GM12891 (cell line): ENCODE data around the gene CMIP.

Experiments used
- DNase-seq: peaks from one replicate; pipeline ENCODE4 v3.0.0; 2011; ENCODE audit warnings: low spot score; ENCODE audit not compliant: insufficient read length
- FAIRE-seq: peaks from 2 replicates; lab custom pipeline; 2011; peaks lifted over from hg19 to GRCh38; lab: Jason Lieb, UNC
- PAX5 ChIP-seq: IDR thresholded peaks from 2 replicates; pipeline ENCODE4 v1.6.1; 2011; ENCODE audit warnings: low read length, moderate library complexity, mild to moderate bottlenecking; ENCODE audit not compliant: insufficient read depth, severe bottlenecking
- POLR2A ChIP-seq: IDR thresholded peaks from 2 replicates; pipeline ENCODE4 v1.6.1; 2011; ENCODE audit warnings: low read depth, low read length, control low read depth
- POLR2AphosphoS5 ChIP-seq: IDR thresholded peaks from 2 replicates; pipeline ENCODE4 v1.6.1; 2011; ENCODE audit warnings: low read depth, low read length, control low read depth
- POU2F2 ChIP-seq: IDR thresholded peaks from 2 replicates; pipeline ENCODE4 v1.6.1; 2011; ENCODE audit warnings: low read depth, mild to moderate bottlenecking, control low read depth, low read length, moderate library complexity
- SPI1 ChIP-seq: IDR thresholded peaks from 2 replicates; pipeline ENCODE4 v1.6.1; 2011; ENCODE audit warnings: low read depth, low read length, control low read depth
- TAF1 ChIP-seq: IDR thresholded peaks from 2 replicates; pipeline ENCODE4 v1.6.1; 2011; ENCODE audit warnings: low read depth, low read length, control low read depth

The CMIP gene

GRCh38 chr16:81713295-81713772, 268.7 kb downstream of the CMIP start:
- TF ChIP-seq PAX5 (no peak), SPI1 (no peak), POU2F2 (no peak), TAF1 (no peak), POLR2AphosphoS5 (no peak), POLR2A (no peak)
- FAIRE-seq = no peak
- no peak for DNase-seq

DNA sequence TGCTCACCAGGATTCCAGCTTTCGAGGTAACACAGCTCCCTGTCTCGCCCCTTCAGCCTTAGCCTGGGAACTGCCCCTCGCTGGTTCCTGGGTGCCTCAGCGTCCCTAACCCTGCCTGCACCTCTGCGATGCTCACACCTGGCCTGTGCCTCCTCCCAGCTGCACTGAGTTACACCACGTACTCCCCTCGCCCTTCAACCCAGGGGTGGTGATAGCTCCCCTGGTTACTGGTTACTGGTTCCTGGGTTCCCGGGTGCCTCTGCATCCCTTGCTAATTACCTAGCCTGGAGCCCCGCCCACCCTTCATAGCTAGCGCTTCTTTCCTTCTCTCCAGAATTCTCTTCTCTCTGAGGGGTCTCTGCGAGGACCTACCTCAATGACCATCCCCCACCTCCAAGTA, 269.2 kb downstream of the CMIP start:
- TF ChIP-seq TAF1 = no peak
- TF ChIP-seq POLR2AphosphoS5 = no peak
- no peak for TF ChIP-seq POLR2A
- TF ChIP-seq SPI1 = no peak
- no peak for TF ChIP-seq PAX5
- no peak for TF ChIP-seq POU2F2
- DNase-seq (no peak), FAIRE-seq (no peak)

DNA sequence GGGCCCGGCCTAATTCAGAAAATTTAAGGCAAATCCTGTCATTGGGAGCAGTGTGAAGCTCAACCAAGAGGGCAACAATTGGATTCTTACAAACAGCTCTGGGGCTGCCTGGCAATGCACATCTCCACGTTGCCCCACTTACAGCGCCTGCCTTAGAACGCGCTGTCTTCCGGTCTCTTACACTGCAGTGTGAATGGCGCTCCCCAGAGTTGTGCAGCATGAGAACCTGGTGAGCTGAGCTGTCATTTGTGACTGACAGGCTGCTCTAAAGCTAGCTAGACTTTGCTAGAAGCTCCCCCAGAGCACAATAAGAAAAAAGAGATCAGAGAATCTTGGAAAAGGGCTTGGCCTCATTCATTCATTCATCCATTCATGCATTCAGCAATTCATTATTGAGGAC, 270.0 kb downstream of the CMIP start:
- no peak for DNase-seq
- FAIRE-seq = no peak
- TF ChIP-seq PAX5 = no peak
- no peak for TF ChIP-seq POLR2A
- no peak for TF ChIP-seq TAF1
- TF ChIP-seq SPI1 = no peak
- no peak for TF ChIP-seq POU2F2
- TF ChIP-seq POLR2AphosphoS5 = no peak

DNA sequence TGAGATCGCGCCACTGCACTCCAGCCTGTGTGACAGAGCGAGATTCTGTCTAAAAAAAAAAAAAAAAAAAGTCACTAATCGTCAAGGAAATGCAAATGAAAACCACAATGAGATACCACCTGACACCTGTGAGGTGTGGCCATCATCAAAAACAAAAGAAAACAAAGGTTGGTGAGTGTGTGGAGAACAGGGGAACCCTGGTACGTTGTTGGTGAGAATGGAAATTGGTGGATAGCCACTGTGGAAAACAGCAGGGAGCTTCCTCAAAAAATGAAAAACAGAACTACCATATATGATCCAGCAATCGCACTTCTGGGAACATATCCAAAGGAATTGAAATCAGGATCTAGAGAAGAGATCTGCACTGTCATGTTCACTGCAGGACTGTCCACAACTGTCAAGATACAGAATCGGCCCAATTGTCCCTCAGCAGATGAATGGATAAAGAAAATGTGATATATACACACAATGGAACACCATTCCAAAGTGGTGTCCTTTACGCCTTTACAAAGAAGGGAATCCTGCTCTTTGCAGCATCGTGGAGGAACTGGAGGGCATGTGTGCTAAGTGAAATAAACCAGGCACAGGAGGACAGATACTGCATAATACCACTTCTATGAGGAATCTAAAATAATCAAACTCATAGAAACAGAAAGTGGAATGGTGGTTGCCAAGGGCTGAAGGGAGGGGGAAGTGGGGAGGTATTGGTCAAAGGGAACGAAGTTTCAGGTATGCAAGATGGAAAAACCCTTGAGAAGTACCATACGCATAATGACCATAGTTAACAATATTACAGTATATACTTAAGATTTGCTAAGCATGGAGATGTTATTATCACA, 271.0 kb downstream of the CMIP start:
- FAIRE-seq (peak; percentile 76), DNase-seq (no peak)

DNA sequence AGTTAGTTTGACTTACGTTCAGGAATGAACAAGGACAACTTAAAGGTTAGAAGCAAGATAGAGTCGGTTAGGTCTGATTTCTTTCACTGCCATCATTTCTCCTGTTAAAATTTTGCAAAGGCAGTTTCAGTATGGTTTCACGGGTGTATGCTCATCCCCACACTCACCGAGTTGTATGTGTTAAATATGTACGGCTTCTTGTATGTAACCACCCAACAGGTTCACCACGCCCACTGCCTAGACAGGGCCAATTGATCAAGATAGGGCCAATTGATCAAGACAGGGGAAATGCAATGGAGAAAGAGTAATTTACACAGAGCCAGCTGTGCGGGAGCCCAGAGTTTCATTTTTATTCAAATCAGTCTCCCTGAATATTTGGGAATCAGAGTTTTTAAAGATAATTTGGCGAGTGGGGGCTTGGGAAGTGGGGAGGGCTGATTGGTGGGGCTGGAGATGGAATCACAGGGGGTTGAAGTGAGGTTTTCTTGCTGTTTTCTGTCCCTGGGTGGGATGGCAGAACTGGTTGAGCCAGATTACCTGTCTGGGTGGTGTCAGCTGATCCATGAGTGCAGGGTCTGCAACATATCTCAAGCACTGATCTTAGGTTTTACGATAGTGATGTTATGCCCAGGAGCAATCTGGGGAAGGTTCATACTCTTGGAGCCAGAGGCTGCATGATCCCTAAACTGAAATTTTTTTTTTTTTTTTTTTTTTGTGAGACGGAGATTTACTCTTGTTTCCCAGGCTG, 272.0 kb downstream of the CMIP start:
- no peak for DNase-seq
- FAIRE-seq = peak; percentile 73
- TF ChIP-seq PAX5 = no peak
- peak; percentile 40; the same call in 1 of the 2 replicates for TF ChIP-seq POU2F2
- TF ChIP-seq POLR2A = peak; percentile 51; the same call in 1 of the 2 replicates
- peak; percentile 59; the same call in 1 of the 2 replicates for TF ChIP-seq POLR2AphosphoS5
- no peak for TF ChIP-seq TAF1
- TF ChIP-seq SPI1 = no peak

More for the DNA sequence above, 271.0 kb downstream of the CMIP start:
- peak; percentile 86 for TF ChIP-seq SPI1
- no peak for TF ChIP-seq PAX5
- TF ChIP-seq POU2F2 = peak; percentile 71; the same call in 1 of the 2 replicates
- 0 out of 2 replicates have a peak, but pooled peaks have one; percentile 5 for TF ChIP-seq POLR2AphosphoS5
- TF ChIP-seq TAF1 = no peak
- TF ChIP-seq POLR2A = 0 out of 2 replicates have a peak, but pooled peaks have one; percentile 24

DNA sequence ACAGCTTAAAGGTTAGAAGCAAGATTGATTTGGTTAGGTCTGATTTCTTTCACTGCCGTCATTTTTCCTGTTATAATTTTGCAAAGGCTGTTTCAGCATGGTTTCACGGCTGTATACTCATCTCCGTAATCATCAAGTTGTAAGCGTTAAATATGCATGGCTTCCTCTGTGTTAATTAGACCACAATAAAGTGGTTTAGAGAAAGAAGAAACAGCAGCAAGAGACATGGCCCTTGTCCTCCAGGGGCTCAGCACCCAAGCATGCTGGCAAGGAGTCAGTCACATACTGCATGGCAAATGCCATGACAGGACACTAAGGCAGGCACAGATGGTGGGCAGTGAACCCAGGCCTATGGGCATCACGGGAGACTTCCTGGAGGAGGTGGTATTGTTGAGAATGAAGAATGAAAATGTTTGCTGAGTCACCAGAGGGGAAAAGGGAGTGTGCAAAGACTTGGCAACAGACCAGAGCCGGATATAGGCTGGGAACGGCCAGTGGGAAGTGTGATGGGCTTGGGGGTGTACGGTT, 273.1 kb downstream of the CMIP start:
- peak; percentile 55 for FAIRE-seq
- no peak for TF ChIP-seq SPI1
- TF ChIP-seq POU2F2 = peak; percentile 74
- DNase-seq = no peak

DNA sequence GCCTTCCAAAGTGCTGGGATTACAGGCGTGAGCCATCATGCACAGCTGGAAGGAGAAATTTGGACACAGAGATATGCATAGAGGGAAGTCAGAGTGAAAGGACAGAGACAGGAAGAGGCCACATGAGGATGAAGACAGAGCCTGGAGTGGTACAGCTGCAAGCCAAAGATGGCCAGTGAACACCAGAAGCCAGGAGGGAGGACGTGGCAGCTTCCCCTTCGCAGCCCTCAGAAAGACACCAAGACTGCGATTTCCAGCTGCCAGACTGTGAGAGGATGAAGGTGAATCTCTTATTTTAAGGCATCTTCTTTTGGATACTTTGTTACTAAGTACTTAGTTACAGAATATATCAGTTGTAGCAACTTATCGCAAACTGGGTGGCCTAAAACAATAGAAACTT, 274.0 kb downstream of the CMIP start:
- no peak for DNase-seq
- TF ChIP-seq SPI1 (0 out of 2 replicates have a peak, but pooled peaks have one; percentile 17), POLR2AphosphoS5 (no peak), TAF1 (no peak), PAX5 (no peak), POU2F2 (peak; percentile 26; the same call in 1 of the 2 replicates), POLR2A (peak; percentile 13; the same call in 1 of the 2 replicates)
- no peak for FAIRE-seq

- DNase-seq = no peak
- FAIRE-seq = no peak
- no peak for TF ChIP-seq POU2F2
- TF ChIP-seq POLR2A = no peak
- TF ChIP-seq TAF1 = no peak
- TF ChIP-seq SPI1 = no peak
- TF ChIP-seq POLR2AphosphoS5 = no peak
- TF ChIP-seq PAX5 = no peak
These were observed 275.4 kb downstream of the CMIP start for GRCh38 chr16:81719993-81720392.
